ENCODE measurements around the gene LRP5.
"Not testable (repeated sequence)": the region's sequence is repeated elsewhere in the genome, so short reads cannot be mapped to it uniquely, and the experiment has no call there.

LRP5 gene

DNA sequence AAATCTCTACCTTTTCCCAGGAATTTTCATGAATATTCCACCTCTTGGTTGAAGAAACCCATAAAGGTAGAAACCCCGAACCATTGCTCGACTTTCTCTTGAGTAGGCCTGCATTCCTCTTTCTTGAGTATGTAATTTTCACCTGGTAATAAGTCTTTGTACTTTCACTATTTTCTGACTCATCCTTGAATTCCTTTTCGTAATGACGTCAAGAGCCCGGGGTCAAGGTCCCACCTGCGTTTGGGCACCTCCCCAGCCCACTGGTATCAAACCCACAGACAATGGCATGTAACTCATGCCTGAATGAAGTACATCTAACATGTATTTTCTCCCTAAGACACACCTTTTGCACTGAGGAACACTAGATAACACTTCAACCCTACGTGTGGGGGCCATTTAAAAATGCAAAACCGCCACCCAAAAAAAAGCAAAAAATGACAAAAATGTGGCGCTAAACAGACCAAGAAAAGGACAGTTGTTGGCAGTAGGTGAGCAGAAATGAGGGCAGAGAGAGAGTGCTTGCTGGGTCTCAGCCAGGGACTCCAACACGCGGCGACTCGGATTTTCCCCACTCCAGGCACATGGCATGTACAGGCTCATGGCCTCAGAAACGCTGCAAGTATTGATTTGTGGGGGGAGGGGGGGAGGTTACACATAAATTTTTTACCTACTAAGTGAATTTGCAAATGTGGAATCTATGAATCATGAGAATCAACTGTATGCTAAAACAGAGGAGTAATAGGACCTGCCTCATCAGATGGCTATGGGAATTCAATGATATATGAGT is 36.5 kb upstream of the LRP5 start:
- H3K36me3 ChIP-seq, result no peaks in the 10 kb centered on the region
- intact Hi-C loops (cut with DNase I; ENCODE audit: low total_unique reads), result no loop called here

DNA sequence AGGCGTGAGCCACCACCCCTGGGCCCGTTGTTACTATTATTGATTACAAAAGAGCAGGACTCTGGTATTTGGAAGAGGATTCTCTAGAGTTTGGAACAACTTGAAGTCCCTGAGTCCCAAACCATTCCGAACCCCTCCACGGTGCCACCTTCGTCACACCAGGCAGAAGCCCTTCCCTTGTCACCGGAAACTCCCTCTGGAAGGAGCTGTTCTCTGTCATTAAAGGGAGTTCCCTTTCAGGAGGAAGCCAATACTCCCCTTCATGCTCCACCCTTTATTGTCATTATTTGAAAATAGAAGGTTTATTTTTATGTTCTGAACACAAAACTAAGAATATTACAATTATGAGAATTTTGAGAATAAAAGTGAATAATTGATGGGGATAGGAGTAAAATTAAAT is 35.5 kb upstream of the LRP5 start:
- no peak overlapping the region for H3K27ac ChIP-seq
- no peaks in the 10 kb centered on the region for H3K36me3 ChIP-seq
- H3K27me3 ChIP-seq, result no peaks in the 10 kb centered on the region
- no peaks in the 10 kb centered on the region for H3K9me3 ChIP-seq
- peaks cover 0 to 9% (median 0%) of the 10 kb centered on the region in 4 donors for H3K4me1 ChIP-seq
- DNase-seq, result no peak
- TF ChIP-seq, protein P1, sequence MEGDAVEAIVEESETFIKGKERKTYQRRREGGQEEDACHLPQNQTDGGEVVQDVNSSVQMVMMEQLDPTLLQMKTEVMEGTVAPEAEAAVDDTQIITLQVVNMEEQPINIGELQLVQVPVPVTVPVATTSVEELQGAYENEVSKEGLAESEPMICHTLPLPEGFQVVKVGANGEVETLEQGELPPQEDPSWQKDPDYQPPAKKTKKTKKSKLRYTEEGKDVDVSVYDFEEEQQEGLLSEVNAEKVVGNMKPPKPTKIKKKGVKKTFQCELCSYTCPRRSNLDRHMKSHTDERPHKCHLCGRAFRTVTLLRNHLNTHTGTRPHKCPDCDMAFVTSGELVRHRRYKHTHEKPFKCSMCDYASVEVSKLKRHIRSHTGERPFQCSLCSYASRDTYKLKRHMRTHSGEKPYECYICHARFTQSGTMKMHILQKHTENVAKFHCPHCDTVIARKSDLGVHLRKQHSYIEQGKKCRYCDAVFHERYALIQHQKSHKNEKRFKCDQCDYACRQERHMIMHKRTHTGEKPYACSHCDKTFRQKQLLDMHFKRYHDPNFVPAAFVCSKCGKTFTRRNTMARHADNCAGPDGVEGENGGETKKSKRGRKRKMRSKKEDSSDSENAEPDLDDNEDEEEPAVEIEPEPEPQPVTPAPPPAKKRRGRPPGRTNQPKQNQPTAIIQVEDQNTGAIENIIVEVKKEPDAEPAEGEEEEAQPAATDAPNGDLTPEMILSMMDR (IDR thresholded peaks at IDR 0.05), result no peak
- intact Hi-C loops (cut with DNase I; ENCODE audit: low total_unique reads), result no loop called here
- no peak overlapping the region for H3K4me3 ChIP-seq

More for the DNA sequence above, 36.5 kb upstream of the LRP5 start:
- Histone ChIP-seq H3K4me1 (peaks cover 0 to 10% (median under 1%) of the 10 kb centered on the region in 4 donors), H3K27ac (no peak overlapping the region), H3K9me3 (no peaks in the 10 kb centered on the region), H3K27me3 (no peaks in the 10 kb centered on the region), H3K4me3 (no peak overlapping the region)
- no peak for DNase-seq
- TF ChIP-seq, protein P1 (IDR thresholded peaks at IDR 0.05), result no peak

DNA sequence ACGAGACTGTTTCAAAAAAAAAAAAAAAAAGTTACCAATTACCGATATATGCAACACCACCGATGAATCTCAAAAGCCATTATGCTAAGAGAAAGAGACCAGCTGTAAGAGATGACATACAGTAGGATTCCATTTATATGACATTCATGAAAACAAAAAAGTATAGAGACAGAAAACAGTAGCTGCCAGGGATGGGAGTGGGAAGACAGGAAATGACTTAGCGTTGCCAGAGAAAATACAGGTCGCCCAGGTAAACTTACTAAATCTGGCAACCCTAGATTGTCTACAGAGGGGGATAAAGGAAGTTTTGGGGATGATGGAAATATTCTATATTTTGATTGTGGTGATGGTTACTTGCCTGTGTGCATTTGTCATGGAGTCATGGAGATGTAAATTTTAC is 32.7 kb upstream of the LRP5 start:
- Histone ChIP-seq H3K9me3 (no peaks in the 10 kb centered on the region), H3K27me3 (no peaks in the 10 kb centered on the region), H3K4me1 (no peaks in the 10 kb centered on the region), H3K36me3 (no peaks in the 10 kb centered on the region), H3K27ac (no peak overlapping the region), H3K4me3 (no peak overlapping the region)
- intact Hi-C loops (cut with DNase I; ENCODE audit: low total_unique reads), result no loop called here
- DNase-seq, result no peak
- TF ChIP-seq, protein P1 (IDR thresholded peaks at IDR 0.05), result no peak

DNA sequence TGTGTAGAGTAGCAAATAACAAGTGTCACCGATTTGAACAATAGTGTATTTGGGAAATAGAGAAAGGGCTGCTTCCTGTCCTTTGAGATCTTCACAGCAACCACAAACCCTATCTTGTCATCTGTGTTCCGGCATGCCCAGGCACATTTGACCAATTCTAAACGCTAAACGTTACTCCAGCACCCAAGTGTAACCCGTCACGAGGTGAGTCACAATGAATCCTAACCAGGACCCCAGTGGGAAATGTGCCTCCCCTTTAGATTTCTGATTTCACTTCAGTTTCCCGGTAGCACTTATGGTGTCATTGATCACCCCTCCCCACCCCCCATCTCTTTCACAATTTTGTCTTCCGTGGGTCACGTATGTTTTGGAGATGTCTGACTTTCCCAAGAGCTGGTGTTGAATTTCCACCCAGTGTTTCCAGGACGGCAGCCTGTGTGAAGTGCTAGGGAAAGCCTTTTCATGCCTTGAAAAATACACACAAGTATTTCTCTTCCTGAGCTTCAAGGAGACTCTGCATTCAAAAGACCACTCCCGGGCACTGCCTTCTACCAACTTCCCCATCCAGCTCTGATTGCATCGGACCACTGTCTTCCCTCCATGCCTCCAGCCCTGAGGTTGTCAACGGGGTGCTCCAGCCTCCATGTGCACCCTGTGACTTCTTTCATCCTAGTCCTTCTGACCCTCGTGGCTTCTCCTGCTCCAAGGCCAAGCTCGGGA is 30.1 kb upstream of the LRP5 start:
- Histone ChIP-seq H3K27me3 (no peaks in the 10 kb centered on the region), H3K9me3 (no peaks in the 10 kb centered on the region), H3K4me3 (no peak overlapping the region), H3K27ac (no peak overlapping the region), H3K4me1 (no peaks in the 10 kb centered on the region), H3K36me3 (no peaks in the 10 kb centered on the region)
- TF ChIP-seq, protein P1 (IDR thresholded peaks at IDR 0.05), result no peak
- intact Hi-C loops (cut with DNase I; ENCODE audit: low total_unique reads), result no loop called here
- DNase-seq, result no peak

DNA sequence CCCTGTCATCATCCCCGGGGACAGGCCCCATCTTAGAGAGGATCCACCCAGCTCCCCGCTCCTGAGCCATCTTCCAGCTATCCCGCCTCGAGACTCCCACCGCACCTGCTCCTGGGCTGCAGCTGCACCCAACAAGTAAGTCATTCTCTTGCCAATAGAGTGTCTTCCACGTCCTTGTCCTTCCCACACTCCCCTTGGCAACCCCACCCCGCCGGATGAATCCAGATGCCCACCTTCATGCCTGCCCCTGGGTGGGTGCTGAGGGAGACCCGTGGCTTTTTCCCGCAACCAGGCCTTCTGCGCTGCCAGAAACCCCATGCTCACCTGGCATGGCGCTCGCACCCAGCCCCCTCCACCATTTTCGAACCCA is 29.5 kb upstream of the LRP5 start:
- no peaks in the 10 kb centered on the region for H3K27me3 ChIP-seq
- no peak overlapping the region for H3K27ac ChIP-seq
- intact Hi-C loops (cut with DNase I; ENCODE audit: low total_unique reads), result no loop called here
- no peak for DNase-seq
- no peaks in the 10 kb centered on the region for H3K36me3 ChIP-seq
- H3K4me1 ChIP-seq, result no peaks in the 10 kb centered on the region
- TF ChIP-seq, protein P1 (IDR thresholded peaks at IDR 0.05), result no peak
- no peaks in the 10 kb centered on the region for H3K9me3 ChIP-seq
- no peak overlapping the region for H3K4me3 ChIP-seq

DNA sequence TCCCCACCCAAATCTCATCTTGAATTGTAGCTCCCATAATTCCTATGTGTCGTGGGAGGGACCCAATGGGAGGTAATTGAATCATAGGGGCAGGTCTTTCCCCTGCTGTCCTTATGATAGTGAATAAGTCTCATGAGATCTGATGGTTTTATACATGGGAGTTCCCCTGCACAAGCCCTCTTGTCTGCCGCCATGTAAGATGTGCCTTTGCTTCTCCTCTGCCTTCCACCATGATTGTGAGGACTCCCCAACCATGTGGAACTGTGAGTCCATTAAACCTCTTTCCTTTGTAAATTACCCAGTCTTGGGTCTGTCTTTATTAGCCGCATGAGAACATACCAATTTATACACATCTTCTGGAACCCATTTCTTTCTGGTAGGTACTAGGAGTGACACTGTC is 27.8 kb upstream of the LRP5 start:
- H3K36me3 ChIP-seq; H3K4me1 ChIP-seq; H3K9me3 ChIP-seq; DNase-seq; H3K27ac ChIP-seq; intact Hi-C loops (cut with DNase I; ENCODE audit: low total_unique reads); H3K4me3 ChIP-seq; H3K27me3 ChIP-seq: not testable (repeated sequence)

Data from tibial artery (tissue), 4 donors.